Lower lobe of right lung (tissue), 2 donors: Measurements from ENCODE around the gene PTPN13. TPM values are rescaled to one million over a fixed set of nuclear protein-coding genes. Genes with fewer than 3 reads are reported as not detected.

Source experiments
- ATAC-seq, 2 donors: fragments of 200-7000 bp; cut with Tn5 transposase; one replicate each; pipeline ENCODE4 v1.9.1; 2020 to 2022; ENCODE audit warnings: mild to moderate bottlenecking in 2 of 2, moderate library complexity in 2 of 2
- DNase-seq: peaks from one replicate; pipeline ENCODE4 v3.0.0-alpha.2; 2020
- H3K27ac ChIP-seq: fragments of 200-600 bp; one replicate; pipeline ENCODE4 v1.8.0; 2022
- H3K27me3 ChIP-seq: fragments of 200-600 bp; one replicate; pipeline ENCODE4 v1.8.0; 2022; ENCODE audit warnings: low read depth
- H3K36me3 ChIP-seq: fragments of 200-600 bp; one replicate; pipeline ENCODE4 v1.8.0; 2022; ENCODE audit warnings: mild to moderate bottlenecking
- H3K4me1 ChIP-seq: fragments of 200-600 bp; one replicate; pipeline ENCODE4 v1.8.0; 2022
- H3K4me3 ChIP-seq: fragments of 200-600 bp; one replicate; pipeline ENCODE4 v1.8.0; 2022; ENCODE audit warnings: mild to moderate bottlenecking
- H3K9me3 ChIP-seq: fragments of 200-600 bp; one replicate; pipeline ENCODE4 v1.8.0; 2022
- CTCF ChIP-seq: fragments of 200-600 bp; IDR thresholded peaks from one replicate; pipeline ENCODE4 v1.8.0; 2022; ENCODE audit warnings: antibody characterized with exemption, mild to moderate bottlenecking
- intact Hi-C: fragments of 100-400 bp; cut with DNase I; formaldehyde crosslinking; loops from one replicate; pipeline ENCODE4 v1.11.0; 2022
- total RNA-seq: library from RNA; stranded (reverse); fragmentation: NEBNext Ultra II Directional; extraction: Animal tissue kit (Norgen Biotek cat#: 25700); gene quantifications from one replicate; pipeline ENCODE4 v1.2.1, GENCODE V29; 2021
- donor health status: DM: no; HTN: yes; CAD: no; lungs with severe emphysema.

Gene PTPN13
- total RNA-seq, 1 donor from 2014 or later, result 77.2 TPM

GRCh38 chr4:86657910-86658309 is 63.8 kb downstream of the PTPN13 start:
- H3K4me3 ChIP-seq, result no peak overlapping the region
- TF ChIP-seq CTCF, result no peak
- no peaks in the 10 kb centered on the region for H3K4me1 ChIP-seq
- no peak overlapping the region for H3K27ac ChIP-seq
- H3K36me3 ChIP-seq, result no peaks in the 10 kb centered on the region
- H3K27me3 ChIP-seq, result no peaks in the 10 kb centered on the region
- peaks cover 5% of the 10 kb centered on the region for H3K9me3 ChIP-seq
- intact Hi-C loops, result no loop called here
- ATAC-seq, result no peak
- DNase-seq, result no peak

- H3K36me3 ChIP-seq, result no peaks in the 10 kb centered on the region
- no peaks in the 10 kb centered on the region for H3K27me3 ChIP-seq
- DNase-seq (no peak), ATAC-seq (no peak)
- H3K9me3 ChIP-seq, result no peaks in the 10 kb centered on the region
- intact Hi-C loops, result no loop called here
- no peak overlapping the region for H3K4me3 ChIP-seq
- no peak overlapping the region for H3K27ac ChIP-seq
- H3K4me1 ChIP-seq, result no peaks in the 10 kb centered on the region
- no peak for TF ChIP-seq CTCF
These were observed 66.3 kb downstream of the PTPN13 start for GRCh38 chr4:86660401-86660800.

GRCh38 chr4:86661006-86661405 is 66.9 kb downstream of the PTPN13 start:
- no peaks in the 10 kb centered on the region for H3K4me1 ChIP-seq
- no peaks in the 10 kb centered on the region for H3K36me3 ChIP-seq
- H3K9me3 ChIP-seq, result no peaks in the 10 kb centered on the region
- H3K27ac ChIP-seq, result no peak overlapping the region
- no peak overlapping the region for H3K4me3 ChIP-seq
- DNase-seq (no peak), ATAC-seq (no peak)
- TF ChIP-seq CTCF, result no peak
- no peaks in the 10 kb centered on the region for H3K27me3 ChIP-seq
- intact Hi-C loops, result no loop called here

GRCh38 chr4:86661418-86661817 is 67.3 kb downstream of the PTPN13 start:
- DNase-seq (no peak), ATAC-seq (no peak)
- Histone ChIP-seq H3K4me3 (no peak overlapping the region), H3K9me3 (no peaks in the 10 kb centered on the region), H3K27me3 (no peaks in the 10 kb centered on the region), H3K4me1 (no peaks in the 10 kb centered on the region), H3K36me3 (no peaks in the 10 kb centered on the region), H3K27ac (no peak overlapping the region)
- intact Hi-C loops, result no loop called here
- no peak for TF ChIP-seq CTCF

GRCh38 chr4:86664959-86665358 is 70.8 kb downstream of the PTPN13 start:
- ATAC-seq, result no peak
- no peaks in the 10 kb centered on the region for H3K4me1 ChIP-seq
- DNase-seq, result no peak
- no peak for TF ChIP-seq CTCF
- no peaks in the 10 kb centered on the region for H3K9me3 ChIP-seq
- H3K27me3 ChIP-seq, result no peaks in the 10 kb centered on the region
- H3K36me3 ChIP-seq, result no peaks in the 10 kb centered on the region
- no peak overlapping the region for H3K4me3 ChIP-seq
- intact Hi-C loops, result no loop called here
- no peak overlapping the region for H3K27ac ChIP-seq

- H3K4me3 ChIP-seq, result no peak overlapping the region
- no peak for DNase-seq
- H3K36me3 ChIP-seq, result no peaks in the 10 kb centered on the region
- H3K27me3 ChIP-seq, result no peaks in the 10 kb centered on the region
- intact Hi-C loops, result no loop called here
- no peak for ATAC-seq
- no peaks in the 10 kb centered on the region for H3K9me3 ChIP-seq
- no peak for TF ChIP-seq CTCF
- H3K4me1 ChIP-seq, result no peaks in the 10 kb centered on the region
- H3K27ac ChIP-seq, result no peak overlapping the region
These were observed 76.2 kb downstream of the PTPN13 start for GRCh38 chr4:86670298-86670697.
